Colonic mucosa (tissue), 4 donors: ENCODE data around the gene PLCH1. TPM values are rescaled to one million over a fixed set of nuclear protein-coding genes. Genes with fewer than 3 reads are reported as not detected.

ENCODE experiments used
- DNase-seq: peaks from one replicate; pipeline ENCODE4 v3.0.0-alpha.2; 2020
- H3K27ac ChIP-seq: fragments of 200-600 bp; one replicate; pipeline ENCODE4 v1.8.0; 2021
- H3K27me3 ChIP-seq: fragments of 200-600 bp; one replicate; pipeline ENCODE4 v1.8.0; 2021
- H3K36me3 ChIP-seq: fragments of 200-600 bp; one replicate; pipeline ENCODE4 v1.8.0; 2021
- H3K4me1 ChIP-seq: fragments of 200-600 bp; one replicate; pipeline ENCODE4 v1.8.0; 2021; ENCODE audit warnings: mild to moderate bottlenecking
- H3K4me3 ChIP-seq: fragments of 200-600 bp; one replicate; pipeline ENCODE4 v1.8.0; 2021
- H3K9ac ChIP-seq, 2 donors: one replicate each; pipeline ENCODE4 v1.7.0; 2013; ENCODE audit warnings: control low read depth in 2 of 2, low read depth in 2 of 2, low read length in 2 of 2
- H3K9me3 ChIP-seq: fragments of 200-600 bp; one replicate; pipeline ENCODE4 v1.8.0; 2021
- CTCF ChIP-seq: fragments of 200-600 bp; IDR thresholded peaks from one replicate; pipeline ENCODE4 v1.8.0; 2022; ENCODE audit warnings: antibody characterized with exemption, mild to moderate bottlenecking
- intact Hi-C: fragments of 100-400 bp; cut with DNase I; formaldehyde crosslinking; loops from one replicate; pipeline ENCODE4 v1.14.1; 2022
- total RNA-seq, 2 donors: library from RNA; stranded (reverse); fragmentation: NEBNext Ultra II Directional in 1 of 2; extraction: Animal tissue kit (Norgen Biotek cat#: 25700) in 1 of 2; gene quantifications; one replicate each; pipeline ENCODE4 v1.2.1, GENCODE V29; 2021
- donor health status: healthy.
- donor health status: DM: no; HTN: no; CAD: no.
- donor health status: DM: no; HTN: no; CAD: no.

PLCH1 gene
- total RNA-seq, 2 donors from 2014 or later: 8.2 to 11.0 TPM

GRCh38 chr3:155656466-155656865, 88.4 kb downstream of the PLCH1 start:
- DNase-seq: no peak
- no peaks in the 10 kb centered on the region for H3K9me3 ChIP-seq
- intact Hi-C loops: no loop called here
- H3K9ac ChIP-seq: no peak overlapping the region
- H3K4me1 ChIP-seq: no peaks in the 10 kb centered on the region
- no peaks in the 10 kb centered on the region for H3K27me3 ChIP-seq
- no peaks in the 10 kb centered on the region for H3K36me3 ChIP-seq
- no peak overlapping the region for H3K4me3 ChIP-seq
- TF ChIP-seq CTCF: no peak
- no peak overlapping the region for H3K27ac ChIP-seq

GRCh38 chr3:155651489-155652218, 93.2 kb downstream of the PLCH1 start:
- Histone ChIP-seq H3K27ac (no peak overlapping the region), H3K36me3 (no peaks in the 10 kb centered on the region), H3K27me3 (no peaks in the 10 kb centered on the region), H3K9ac (no peak overlapping the region), H3K4me3 (no peak overlapping the region), H3K4me1 (no peaks in the 10 kb centered on the region), H3K9me3 (no peaks in the 10 kb centered on the region)
- intact Hi-C loops: no loop called here
- no peak for TF ChIP-seq CTCF
- DNase-seq: no peak

- no peak for DNase-seq
- H3K27ac ChIP-seq: no peak overlapping the region
- no peak for TF ChIP-seq CTCF
These were observed 96.8 kb downstream of the PLCH1 start for GRCh38 chr3:155648013-155648591.

GRCh38 chr3:155647206-155647605, 97.7 kb downstream of the PLCH1 start:
- Histone ChIP-seq H3K9ac (no peak overlapping the region), H3K27me3 (no peaks in the 10 kb centered on the region), H3K27ac (no peak overlapping the region), H3K9me3 (no peaks in the 10 kb centered on the region), H3K36me3 (no peaks in the 10 kb centered on the region), H3K4me1 (no peaks in the 10 kb centered on the region), H3K4me3 (no peak overlapping the region)
- no peak for DNase-seq
- intact Hi-C loops: no loop called here
- TF ChIP-seq CTCF: no peak

More at GRCh38 chr3:155648013-155648591, 96.8 kb downstream of the PLCH1 start:
- H3K4me1 ChIP-seq: no peaks in the 10 kb centered on the region
- H3K9ac ChIP-seq: no peak overlapping the region
- intact Hi-C loops: no loop called here
- no peaks in the 10 kb centered on the region for H3K9me3 ChIP-seq
- no peaks in the 10 kb centered on the region for H3K36me3 ChIP-seq
- no peak overlapping the region for H3K4me3 ChIP-seq
- no peaks in the 10 kb centered on the region for H3K27me3 ChIP-seq

- H3K4me3 ChIP-seq: no peak overlapping the region
- no peaks in the 10 kb centered on the region for H3K9me3 ChIP-seq
- DNase-seq: no peak
- H3K27me3 ChIP-seq: no peaks in the 10 kb centered on the region
- no peaks in the 10 kb centered on the region for H3K36me3 ChIP-seq
- no peak overlapping the region for H3K27ac ChIP-seq
- TF ChIP-seq CTCF: no peak
- intact Hi-C loops: no loop called here
- H3K9ac ChIP-seq: no peak overlapping the region
- H3K4me1 ChIP-seq: no peaks in the 10 kb centered on the region
These were observed 98.2 kb downstream of the PLCH1 start for GRCh38 chr3:155646669-155647068.
